Measurements from ENCODE around the gene TRPM2.

GRCh38 chr21:44453120-44453519, 99.7 kb downstream of the TRPM2 start:
- TF ChIP-seq, protein P1, sequence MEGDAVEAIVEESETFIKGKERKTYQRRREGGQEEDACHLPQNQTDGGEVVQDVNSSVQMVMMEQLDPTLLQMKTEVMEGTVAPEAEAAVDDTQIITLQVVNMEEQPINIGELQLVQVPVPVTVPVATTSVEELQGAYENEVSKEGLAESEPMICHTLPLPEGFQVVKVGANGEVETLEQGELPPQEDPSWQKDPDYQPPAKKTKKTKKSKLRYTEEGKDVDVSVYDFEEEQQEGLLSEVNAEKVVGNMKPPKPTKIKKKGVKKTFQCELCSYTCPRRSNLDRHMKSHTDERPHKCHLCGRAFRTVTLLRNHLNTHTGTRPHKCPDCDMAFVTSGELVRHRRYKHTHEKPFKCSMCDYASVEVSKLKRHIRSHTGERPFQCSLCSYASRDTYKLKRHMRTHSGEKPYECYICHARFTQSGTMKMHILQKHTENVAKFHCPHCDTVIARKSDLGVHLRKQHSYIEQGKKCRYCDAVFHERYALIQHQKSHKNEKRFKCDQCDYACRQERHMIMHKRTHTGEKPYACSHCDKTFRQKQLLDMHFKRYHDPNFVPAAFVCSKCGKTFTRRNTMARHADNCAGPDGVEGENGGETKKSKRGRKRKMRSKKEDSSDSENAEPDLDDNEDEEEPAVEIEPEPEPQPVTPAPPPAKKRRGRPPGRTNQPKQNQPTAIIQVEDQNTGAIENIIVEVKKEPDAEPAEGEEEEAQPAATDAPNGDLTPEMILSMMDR (IDR thresholded peaks at IDR 0.05; ENCODE audit: extremely low read depth in 1 of 2, insufficient read depth in 1 of 2, low read depth in 1 of 2, low read length in 2 of 2) = no peak
- TF ChIP-seq POLR2A (IDR thresholded peaks at IDR 0.05; ENCODE audit: low read depth, low read length) (no peak), MYC (IDR thresholded peaks at IDR 0.05; ENCODE audit: low read depth, low read length) (no peak), JUN (IDR thresholded peaks at IDR 0.05; ENCODE audit: borderline replicate concordance, insufficient read depth, insufficient read length, low read depth) (no peak), GATA2 (IDR thresholded peaks at IDR 0.05; ENCODE audit: insufficient read depth, insufficient read length, low read depth, low read length) (no peak), POLR2AphosphoS5 (IDR thresholded peaks at IDR 0.05; ENCODE audit: insufficient read depth, low read depth, low read length) (no peak), EZH2 (IDR thresholded peaks at IDR 0.05; ENCODE audit: borderline replicate concordance, low read depth, low read length, severe bottlenecking) (no peak)

Measured in endothelial cell of umbilical vein (primary cell).